ENCODE data around the gene NMT1. TPM values are rescaled to one million over a fixed set of nuclear protein-coding genes. Genes with fewer than 3 reads are reported as not detected.

The NMT1 gene
- total RNA-seq, 2 experiments from 2014 or later: 179 to 180 TPM

DNA sequence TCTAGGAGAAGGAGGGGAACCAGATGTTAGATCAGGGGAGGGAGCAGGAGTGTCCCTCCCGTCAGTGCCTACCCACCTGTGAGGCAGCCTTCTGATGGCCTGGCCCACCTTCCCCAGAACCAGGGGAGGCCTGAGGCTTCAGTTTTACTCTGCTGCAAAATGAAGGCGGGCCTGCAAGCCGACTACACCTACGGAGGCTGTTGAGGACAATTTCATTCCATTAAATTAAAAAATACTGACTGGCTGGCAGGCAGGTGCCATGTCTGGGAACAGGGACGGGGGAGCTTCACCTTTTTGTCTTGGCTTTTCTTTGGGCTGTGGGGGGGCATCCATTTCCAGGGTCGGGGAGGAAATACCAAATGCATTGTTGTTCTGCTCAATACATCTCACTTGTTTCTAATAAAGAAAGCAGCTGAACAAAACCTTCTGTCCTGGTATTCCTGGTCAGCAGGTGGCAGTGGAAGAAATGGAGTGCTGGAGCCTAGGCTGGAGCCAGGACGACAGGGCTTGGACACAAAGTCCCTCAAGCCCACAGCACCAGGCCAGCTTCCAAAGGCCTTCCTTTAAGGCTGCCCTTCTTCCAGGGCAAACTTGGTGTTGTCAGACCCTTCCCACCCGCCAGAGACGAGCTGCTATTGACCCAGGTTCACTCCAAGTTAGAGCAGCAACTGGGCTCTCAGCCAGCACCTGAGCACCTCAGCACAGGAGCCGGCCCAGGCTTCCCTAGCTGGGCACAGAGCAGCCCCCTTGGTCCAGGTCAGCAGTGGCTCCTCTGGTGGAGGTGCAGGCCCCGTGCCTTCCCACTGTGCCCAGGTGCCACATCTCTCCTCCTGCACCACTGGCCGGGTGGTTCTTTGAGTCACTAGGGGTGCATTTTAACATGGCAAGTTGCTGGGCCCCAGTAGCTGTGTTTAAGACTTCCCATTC lies 47.7 kb downstream of the NMT1 start:
- POLR2A ChIA-PET: no interaction called here

DNA sequence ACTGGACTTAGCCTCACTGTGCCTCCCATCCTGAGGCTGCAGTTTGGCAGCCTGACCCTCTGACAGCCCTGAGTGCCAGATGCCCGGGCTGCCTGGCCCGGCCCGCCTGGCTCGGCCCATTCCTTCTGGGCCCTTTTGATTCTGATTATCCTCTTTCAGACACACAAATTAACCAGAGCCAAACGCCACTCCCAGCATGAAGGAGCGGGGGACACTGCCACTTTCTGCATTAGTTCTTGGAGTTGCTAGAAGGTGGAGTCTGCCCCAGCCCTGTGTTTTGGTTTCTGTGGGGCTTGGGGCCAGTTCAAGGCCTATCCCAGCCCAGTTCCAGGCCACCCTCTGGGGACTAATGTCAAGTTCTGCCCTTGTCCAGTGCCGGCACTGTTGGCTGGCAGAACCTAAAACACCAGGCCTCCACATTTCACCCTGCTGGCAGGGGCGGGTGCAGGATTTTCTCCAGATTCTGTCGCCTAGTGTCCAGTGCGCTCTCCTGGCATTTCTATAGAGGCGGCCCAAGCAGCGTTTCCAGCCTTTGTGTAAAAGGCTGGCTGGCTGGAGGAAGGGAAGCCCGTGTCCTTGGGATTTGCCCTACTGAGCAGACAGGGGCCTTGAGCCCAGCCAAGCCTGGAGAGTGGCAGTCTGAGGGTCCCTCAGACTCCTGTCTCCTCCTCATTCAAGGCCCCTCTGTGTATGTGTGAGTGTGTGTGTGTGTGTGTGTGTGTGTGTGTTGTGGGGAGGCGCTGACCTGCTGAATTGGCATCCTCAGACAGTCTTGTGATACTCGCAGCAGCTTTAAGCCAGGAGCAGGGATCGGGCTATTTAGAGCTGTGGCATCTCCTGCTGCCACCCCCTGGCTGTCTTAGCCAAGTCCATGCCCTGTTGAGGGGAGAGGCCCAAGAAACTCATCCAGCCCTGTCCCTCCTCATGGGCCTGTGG lies 49.8 kb downstream of the NMT1 start:
- POLR2A ChIA-PET: no interaction called here
- CTCF ChIA-PET: no interaction called here

More for the DNA sequence above, 47.7 kb downstream of the NMT1 start:
- CTCF ChIA-PET: interaction anchor here (0.8 to 3.0 kb wide), 4 partner anchors 10 to 575 kb away, joined by 3 to 12 read pairs (median 4); partner anchors contain the start of gene ACBD4

DNA sequence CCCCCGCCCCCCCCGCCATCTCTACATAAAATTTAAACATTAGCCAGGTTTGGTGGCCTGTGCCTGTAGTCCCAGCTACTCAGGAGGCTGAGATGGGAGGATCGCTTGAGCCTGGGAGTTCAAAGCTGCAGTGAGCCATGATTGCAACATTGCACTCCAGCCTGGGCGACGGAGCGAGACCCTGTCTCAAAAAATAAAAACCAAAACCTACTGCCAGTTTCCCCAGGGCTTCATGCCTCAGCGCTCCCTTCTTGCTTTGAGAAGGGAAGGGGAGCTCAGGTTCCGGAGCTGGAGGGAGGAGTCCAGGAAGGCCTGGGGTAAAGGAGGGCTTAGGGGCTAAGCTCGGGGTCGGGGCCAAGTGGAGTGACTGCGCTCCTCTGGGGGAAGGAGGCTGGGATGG lies 50.7 kb downstream of the NMT1 start:
- ChIA-PET POLR2A (no interaction called here), CTCF (no interaction called here)

DNA sequence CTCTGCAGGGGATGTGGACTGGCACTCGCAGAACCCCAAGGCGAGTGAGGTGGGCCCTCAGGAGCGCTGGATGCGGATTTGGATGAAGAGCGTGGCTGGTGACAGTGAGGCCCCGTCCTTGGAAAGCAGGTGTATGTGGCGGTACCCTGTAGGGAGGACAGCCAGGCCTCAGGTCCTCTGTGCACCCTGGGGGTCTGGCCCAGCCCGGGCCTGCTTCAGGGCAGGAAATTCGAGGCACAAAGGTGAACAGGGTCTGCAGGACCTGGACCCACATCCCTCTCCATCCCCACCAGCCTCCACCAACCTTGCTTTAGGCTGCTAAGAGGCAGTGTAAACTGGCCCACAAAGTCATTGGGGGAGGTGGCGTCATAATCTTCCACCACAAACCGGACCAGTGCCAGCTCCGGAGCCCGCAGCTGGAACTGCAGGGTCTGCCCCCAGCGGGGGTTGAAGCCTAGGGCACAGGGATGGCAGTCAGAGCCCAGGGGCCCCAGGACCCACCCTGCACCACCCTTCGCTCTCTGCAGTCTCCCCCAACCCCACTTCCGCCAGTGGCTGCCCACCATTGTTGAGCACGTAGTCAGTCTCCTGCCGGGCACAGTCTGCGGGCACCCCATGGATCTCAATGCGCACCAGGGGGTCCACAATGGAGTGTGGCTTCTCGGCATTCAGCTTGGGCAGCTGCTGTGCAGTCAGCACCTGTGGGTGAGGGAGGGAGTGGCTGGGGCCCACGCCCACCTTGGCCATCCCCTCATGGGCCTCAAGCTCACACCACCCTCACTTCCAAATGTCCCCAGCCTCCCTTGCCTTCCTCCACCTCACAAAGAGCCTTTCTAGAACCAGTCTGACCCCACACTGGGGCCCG lies 51.7 kb downstream of the NMT1 start:
- CTCF ChIA-PET: no interaction called here
- POLR2A ChIA-PET: no interaction called here

DNA sequence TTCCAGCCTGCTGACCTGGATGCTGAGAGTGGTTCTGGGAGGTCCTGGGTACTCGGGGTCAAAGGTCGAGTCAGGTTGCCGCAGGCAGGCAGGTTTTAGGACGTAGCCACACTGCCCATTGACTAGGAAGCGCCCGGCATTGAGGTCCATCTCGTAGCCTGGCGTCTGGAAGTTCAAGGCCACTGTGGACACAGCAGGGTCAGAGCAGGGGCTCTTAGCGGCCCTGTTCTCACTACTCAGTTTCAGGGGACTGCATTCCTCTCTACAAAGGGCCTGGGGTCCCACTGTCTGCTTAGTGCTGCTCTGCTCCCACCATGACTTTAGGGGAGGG lies 52.3 kb downstream of the NMT1 start:
- CTCF ChIA-PET: no interaction called here
- POLR2A ChIA-PET: no interaction called here

DNA sequence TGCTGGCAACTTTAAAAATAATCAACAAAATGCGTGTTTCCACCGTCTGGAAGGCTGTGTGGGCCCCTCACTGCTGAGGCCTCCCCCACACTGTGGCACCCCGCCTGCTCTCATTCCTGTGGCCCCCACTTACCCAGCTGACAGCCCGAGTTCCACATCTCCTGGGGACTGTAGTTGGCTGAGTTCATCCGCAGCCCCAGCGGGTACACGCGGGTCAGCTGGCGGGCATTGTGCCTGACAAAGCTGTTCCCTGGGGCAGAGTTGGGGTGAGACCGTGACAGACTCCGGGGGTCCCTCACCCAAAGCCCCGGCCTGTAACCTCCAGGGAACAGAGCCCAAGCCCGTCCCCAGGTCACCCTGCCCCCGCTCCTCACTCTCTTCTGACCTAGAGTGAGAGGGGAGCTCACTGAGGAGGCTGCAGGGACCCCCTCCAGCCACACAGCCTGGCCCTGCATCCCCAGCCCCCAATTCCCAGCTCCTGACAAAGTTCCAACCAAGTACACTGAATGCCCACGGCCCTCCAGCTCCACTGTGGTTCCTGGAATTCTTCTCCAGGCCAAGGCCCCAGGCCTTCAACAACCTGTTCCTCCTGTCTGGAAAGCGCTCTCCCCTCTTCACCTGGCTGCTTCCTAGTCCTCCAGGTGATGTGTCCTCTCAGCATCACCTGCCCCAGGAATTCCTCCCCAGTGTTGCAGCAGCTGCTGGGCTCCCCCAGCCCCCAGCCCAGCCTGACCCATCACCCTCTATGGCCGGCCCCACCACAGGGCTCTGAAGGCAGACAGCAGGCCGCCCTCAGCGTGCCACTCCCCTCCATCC lies 53.2 kb downstream of the NMT1 start:
- ChIA-PET POLR2A (no interaction called here), CTCF (no interaction called here)

DNA sequence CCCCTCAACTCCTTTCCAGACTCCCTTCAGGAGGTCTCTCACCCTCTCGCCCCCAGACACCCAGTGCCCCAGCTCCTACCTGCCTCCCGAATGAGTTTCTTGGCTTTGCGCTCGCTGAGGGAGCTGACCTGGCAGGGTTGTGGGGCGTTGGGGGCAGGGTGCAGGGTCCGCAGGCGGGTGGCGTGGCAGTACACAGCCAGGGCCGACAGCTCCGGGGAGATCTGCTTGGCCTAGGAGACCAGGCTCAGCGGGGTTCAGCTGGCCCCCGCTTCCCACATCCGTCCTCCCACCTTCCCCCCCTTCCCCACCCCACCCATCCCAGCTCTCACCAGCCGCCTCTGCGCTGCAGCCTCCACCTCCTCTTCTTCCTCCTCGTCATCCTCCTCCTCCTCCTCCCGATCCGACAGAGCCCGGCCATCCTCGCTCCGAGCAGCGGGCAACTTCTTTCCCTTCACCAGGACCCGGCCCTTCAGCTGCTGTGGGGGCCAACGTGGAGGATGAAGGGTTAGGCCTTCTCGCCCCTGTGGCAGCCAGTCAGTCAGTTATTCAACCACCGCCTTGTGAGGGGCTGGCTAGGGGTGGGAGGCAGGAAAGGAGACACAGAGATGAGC lies 54.0 kb downstream of the NMT1 start:
- POLR2A ChIA-PET: no interaction called here
- CTCF ChIA-PET: no interaction called here

DNA sequence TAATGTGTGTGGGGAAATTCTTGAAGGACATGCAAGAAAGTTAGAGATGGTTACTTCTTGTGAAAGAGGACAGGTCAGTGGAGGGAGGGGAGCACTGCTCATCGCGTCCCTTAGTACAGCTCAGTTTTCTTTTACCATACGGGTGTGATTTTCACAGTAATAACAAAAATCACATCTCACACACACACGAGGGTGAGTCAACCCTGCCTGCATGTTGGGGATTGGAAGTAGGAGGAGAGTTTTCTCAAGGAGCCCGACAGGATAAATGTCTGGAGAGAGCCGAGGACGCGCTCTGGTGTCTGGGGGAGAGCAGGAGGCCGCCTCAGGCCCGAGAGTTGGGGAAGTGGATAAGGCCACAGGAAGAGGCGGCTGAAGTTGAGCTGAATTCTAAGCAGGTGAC lies 54.8 kb downstream of the NMT1 start:
- ChIA-PET POLR2A (no interaction called here), CTCF (no interaction called here)

DNA sequence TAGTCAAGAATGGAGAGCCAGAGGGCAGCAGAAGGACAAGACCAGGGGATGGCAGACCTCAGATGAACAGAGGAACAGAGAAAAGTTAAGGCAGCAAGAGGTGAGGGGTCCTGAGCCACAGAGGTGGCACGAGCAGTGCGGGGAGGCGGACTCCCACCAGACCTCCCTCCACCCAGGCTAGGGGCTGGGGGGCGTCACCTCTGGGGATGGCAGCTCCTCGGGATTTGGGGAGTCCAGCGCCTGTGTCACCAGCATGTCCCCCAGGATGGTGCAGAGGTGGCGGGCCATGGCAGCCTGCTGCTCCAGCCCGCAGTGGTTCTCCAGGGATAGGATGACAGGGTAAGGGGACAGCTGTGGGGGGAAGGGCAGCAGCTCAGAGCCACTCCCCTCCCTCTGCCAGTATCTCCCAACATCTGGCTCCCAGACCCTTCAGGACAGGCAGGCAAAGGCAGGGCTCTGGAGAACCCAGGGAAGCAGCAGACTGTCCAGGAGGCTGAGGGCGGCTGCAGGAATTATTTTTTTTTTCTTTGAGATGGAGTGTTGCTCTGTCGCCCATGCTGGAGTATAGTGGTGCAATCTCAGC lies 55.4 kb downstream of the NMT1 start:
- ChIA-PET POLR2A (no interaction called here), CTCF (no interaction called here)

DNA sequence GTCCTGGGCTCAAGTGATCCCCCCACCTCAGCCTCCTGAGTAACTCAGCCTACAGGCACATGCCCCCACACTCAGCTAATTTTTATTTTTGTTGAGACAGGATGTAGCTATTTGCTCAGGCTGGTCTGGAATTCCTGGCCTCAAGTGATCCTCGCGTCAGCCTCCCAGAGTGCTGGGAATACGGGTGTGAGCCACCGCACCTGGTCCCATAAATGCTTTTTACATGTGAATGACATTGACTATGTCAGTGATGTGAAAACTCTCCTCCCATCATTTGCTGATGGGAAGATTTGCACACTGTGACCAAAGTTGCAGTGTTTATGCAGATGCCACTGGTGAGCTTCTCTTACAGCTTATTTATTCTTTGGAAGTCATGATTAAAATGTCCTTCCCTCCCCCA lies 56.2 kb downstream of the NMT1 start:
- ChIA-PET CTCF (interaction anchor here (0.6 to 1.7 kb wide), 5 partner anchors 18 to 157 kb away, joined by 3 to 6 read pairs (median 4); partner anchors contain the start of gene ACBD4), POLR2A (no interaction called here)

DNA sequence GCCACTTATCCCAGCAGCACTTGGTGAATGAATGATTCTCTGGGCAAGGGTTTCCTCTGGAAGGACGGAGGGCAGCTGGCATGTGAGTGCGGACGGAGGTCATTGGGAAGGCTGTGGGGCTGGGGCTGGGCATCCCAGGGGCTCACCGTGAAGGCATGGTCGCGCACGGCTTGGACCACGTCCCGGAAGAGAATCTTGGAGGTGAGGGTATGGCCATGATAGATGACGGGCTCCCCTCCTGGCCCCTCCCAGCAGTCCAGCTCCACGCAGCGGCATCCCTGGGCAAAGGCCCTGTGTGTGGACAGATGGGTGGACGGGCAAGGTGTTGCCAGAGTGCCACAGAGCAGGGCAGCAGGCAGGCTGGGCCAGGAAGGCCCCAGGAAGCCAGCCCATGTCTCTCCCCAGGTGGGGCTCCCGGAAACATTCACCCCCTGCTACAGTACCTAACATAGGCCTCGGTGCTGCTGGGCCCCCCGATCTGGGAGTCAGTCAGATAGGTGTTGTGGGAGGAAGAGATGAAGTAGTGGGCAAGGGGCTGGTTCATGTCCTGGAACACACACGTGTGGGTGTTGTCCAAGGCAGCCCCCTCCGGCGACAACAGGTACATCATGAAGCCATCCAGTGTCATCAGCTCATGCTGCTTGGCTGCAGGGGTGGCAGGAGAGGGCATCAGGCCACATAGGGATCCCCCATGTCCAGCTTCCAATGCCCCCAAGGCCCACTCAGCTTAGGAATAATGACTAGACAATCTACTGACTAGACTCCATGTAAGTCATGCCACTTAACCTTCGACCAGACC lies 56.9 kb downstream of the NMT1 start:
- POLR2A ChIA-PET: no interaction called here
- CTCF ChIA-PET: interaction anchor here (0.6 to 1.7 kb wide), 7 partner anchors 18 to 158 kb away, joined by 3 to 6 read pairs (median 4); partner anchors contain the start of gene ACBD4

DNA sequence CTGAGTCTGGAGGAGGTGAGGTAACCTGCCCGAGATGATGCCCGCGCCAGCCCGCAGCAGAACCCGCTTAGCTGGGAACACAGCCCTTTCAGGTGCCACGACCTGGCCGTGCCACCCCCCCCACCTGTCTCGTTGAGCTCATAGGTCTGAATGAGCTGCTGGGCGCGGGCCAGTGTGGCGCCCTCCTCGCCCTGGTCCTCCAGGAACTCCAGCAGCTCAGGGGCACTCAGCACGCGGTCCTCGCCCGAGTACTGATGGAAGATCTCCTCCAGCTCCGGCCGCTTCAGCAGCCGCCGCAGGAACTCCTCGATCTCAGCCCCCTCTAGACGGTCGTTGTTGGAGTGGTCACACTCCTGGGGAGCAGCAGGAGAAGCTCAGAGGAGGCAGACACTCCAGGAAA lies 57.6 kb downstream of the NMT1 start:
- CTCF ChIA-PET: interaction anchor here (0.6 to 1.7 kb wide), 4 partner anchors 17 to 116 kb away, joined by 3 to 6 read pairs (median 5); partner anchors contain the start of gene ACBD4
- POLR2A ChIA-PET: no interaction called here

DNA sequence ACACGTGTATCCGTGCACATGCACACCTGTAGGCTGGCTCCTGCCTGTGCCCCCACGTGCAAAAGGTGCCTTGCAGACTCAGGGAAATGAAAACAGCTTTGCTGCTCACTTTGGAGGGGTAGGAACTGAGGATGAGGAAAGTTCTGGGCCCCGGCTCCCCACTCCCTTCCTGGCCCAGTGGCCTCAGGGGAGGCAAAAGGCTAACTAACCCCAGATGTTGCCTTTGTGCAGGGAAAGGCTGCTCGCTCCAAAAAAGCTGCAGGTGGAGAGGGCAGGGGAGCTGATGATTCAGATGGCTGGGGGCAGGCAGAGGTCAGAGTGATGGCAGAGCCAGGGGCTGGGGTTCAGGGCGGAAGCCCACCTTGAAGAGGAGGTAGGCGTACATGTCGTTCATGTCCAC lies 58.8 kb downstream of the NMT1 start:
- ChIA-PET CTCF (interaction anchor here (0.6 to 1.6 kb wide), 2 partner anchors 15 to 808 kb away, joined by 4 to 8 read pairs; partner anchors contain the start of gene ACBD4), POLR2A (no interaction called here)

DNA sequence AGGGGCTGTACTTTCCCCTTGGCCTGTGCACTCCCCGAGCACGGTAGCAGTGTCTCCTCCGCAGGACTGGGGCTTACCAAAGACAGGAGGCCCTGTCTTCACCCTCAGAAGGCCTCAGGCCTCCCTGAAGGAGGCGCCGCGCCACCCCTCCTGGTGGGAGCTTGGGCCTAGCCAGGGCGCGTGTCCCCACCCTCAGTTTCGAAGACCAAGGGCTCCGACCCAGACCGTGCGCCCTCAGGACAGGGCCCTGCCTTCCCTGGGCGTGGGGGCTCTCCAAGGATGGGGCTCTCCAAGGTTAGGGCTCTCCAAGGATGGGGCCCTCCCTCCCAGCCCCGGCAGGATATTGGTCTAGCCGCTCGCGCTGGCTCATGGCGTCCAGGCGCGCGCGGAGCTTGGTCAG lies 59.4 kb downstream of the NMT1 start:
- POLR2A ChIA-PET: no interaction called here
- CTCF ChIA-PET: interaction anchor here (0.6 to 1.6 kb wide), 3 partner anchors 15 to 807 kb away, joined by 3 to 8 read pairs (median 4); partner anchors contain the start of gene ACBD4

DNA sequence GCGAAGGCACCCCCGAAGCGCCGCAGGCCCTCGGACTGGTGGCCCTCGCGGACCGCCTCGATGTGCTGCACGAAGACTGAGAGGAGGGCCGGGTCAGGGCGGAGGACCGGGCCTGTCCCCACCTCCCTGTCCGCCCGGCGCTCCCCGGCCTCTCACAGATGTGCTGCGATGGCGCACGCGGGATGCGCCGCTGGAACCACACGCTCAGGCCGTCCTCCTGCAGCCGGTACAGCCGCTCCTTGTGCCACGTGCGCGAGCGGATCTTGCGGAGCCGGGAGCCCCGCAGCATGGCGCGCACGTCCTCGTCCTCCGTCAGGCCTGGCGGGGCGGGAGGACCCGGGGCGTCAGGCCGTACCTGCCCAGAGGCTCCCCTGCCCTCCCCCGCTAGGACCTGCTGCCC lies 59.9 kb downstream of the NMT1 start:
- ChIA-PET POLR2A (no interaction called here), CTCF (interaction anchor here (1.5 kb wide), 1 partner anchor 10 kb away, joined by 4 read pairs; no protein-coding TSS in a partner anchor)

DNA sequence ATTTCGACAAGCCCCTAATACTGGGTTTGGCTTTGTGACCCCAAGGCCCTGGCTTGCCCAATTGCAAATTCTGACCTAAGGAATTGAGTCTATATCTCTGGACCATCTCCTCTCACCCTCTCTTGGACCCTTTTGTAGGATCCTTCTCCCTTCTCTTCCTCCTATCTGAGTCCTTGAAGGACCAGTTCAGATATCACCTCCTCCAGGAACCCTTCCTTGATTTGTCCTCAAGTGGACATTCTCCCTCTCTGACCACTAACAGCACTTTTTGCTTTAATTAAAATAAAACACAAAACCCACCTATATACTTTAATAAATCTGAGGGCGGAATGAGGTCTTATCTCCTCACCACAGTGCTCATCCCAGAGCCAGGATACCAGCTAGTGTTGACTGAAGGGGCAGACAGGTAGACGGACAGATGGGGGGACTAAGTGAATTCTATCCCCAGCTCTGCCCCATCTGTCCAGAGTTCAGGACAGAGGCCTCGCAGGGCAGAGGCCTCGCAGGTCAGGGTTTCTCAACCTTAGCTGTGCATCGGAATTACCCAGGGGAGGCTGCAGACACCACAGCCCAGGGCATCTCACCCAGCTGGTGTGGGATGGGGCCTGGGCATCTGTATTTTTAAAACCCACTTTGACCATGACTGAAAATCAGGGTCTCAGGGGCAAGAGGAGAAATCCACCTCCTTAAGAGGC lies 62.1 kb downstream of the NMT1 start:
- POLR2A ChIA-PET: interaction anchor here (0.6 kb wide), 1 partner anchor 53 kb away, joined by 5 read pairs; no protein-coding TSS in a partner anchor
- CTCF ChIA-PET: interaction anchor here (0.8 to 3.7 kb wide), 3 partner anchors 12 to 101 kb away, joined by 4 to 21 read pairs (median 4); partner anchors contain the start of gene ACBD4
